HepG2 (cell line): ENCODE results near the gene TBX22.

Source experiments
- CTCF ChIP-seq: sonication (generic); formaldehyde crosslinking; IDR thresholded peaks from 2 replicates; pipeline ENCODE4 v1.5.0; 2020; ENCODE audit warnings: mild to moderate bottlenecking, missing genetic modification reagents, moderate library complexity
- FOSL1 ChIP-seq: sonication (generic); formaldehyde crosslinking; IDR thresholded peaks from 2 replicates; pipeline ENCODE4 v1.9.0; 2021; ENCODE audit warnings: missing genetic modification reagents, borderline replicate concordance
- HCFC1 ChIP-seq: fragments of 150-350 bp; IDR thresholded peaks from 2 replicates; pipeline ENCODE4 v1.6.1; 2014; ENCODE audit warnings: low read depth, low read length
- KDM1A ChIP-seq: IDR thresholded peaks from 2 replicates; pipeline ENCODE4 v1.6.1; 2016; ENCODE audit warnings: missing compliant biosample characterization
- NR3C1 ChIP-seq: sonication (generic); formaldehyde crosslinking; IDR thresholded peaks from 2 replicates; pipeline ENCODE4 v1.4.0; 2020; ENCODE audit warnings: missing genetic modification reagents
- RFX5 ChIP-seq: IDR thresholded peaks from 2 replicates; pipeline ENCODE4 v1.6.1; 2011; ENCODE audit warnings: low read depth, low read length, improper control_type of control experiment
- ZKSCAN8 ChIP-seq: IDR thresholded peaks from 2 replicates; pipeline ENCODE4 v1.6.1; 2016; ENCODE audit warnings: borderline replicate concordance, missing genetic modification reagents, missing compliant biosample characterization
- ZNF18 ChIP-seq: sonication (generic); formaldehyde crosslinking; IDR thresholded peaks from 2 replicates; pipeline ENCODE4 v1.8.0; 2022; ENCODE audit warnings: mild to moderate bottlenecking, missing genetic modification reagents; ENCODE audit not compliant: insufficient replicate concordance
- ZNF20 ChIP-seq: sonication (generic); formaldehyde crosslinking; IDR thresholded peaks from 2 replicates; pipeline ENCODE4 v1.4.0; 2020; ENCODE audit warnings: mild to moderate bottlenecking, moderate library complexity, missing genetic modification reagents
- ZNF558 ChIP-seq: sonication (generic); formaldehyde crosslinking; IDR thresholded peaks from 2 replicates; pipeline ENCODE4 v1.9.0; 2022; ENCODE audit warnings: mild to moderate bottlenecking, missing genetic modification reagents, borderline replicate concordance
- ZNF567 ChIP-seq: sonication (generic); formaldehyde crosslinking; IDR thresholded peaks from 2 replicates; pipeline ENCODE4 v1.8.1; 2023; ENCODE audit warnings: mild to moderate bottlenecking, missing genetic modification reagents, borderline replicate concordance

- no peak for TF ChIP-seq CTCF (CRISPR knock-in tag)
- TF ChIP-seq HCFC1: no peak
- TF ChIP-seq ZNF558 (CRISPR knock-in tag): no peak
- no peak for TF ChIP-seq ZNF20 (CRISPR knock-in tag)
- no peak for TF ChIP-seq ZNF18 (CRISPR knock-in tag)
- no peak for TF ChIP-seq RFX5
- TF ChIP-seq KDM1A (CRISPR knock-in tag): no peak
- TF ChIP-seq ZKSCAN8 (CRISPR knock-in tag): no peak
- no peak for TF ChIP-seq NR3C1 (CRISPR knock-in tag)
- no peak for TF ChIP-seq FOSL1 (CRISPR knock-in tag)
- TF ChIP-seq ZNF567 (CRISPR knock-in tag): no peak
Observed at GRCh38 chrX:80021621-80022020, 7.1 kb downstream of the TBX22 start.
